GM18517 (cell line): ENCODE measurements around the gene TUBGCP6.

Source experiments
- ATAC-seq: cut with Tn5 transposase; IDR thresholded peaks from one replicate; pipeline ENCODE4 v1.9.1; 2021; ENCODE audit warnings: mild to moderate bottlenecking, moderate library complexity; ENCODE audit not compliant: unreplicated experiment

Gene TUBGCP6

DNA sequence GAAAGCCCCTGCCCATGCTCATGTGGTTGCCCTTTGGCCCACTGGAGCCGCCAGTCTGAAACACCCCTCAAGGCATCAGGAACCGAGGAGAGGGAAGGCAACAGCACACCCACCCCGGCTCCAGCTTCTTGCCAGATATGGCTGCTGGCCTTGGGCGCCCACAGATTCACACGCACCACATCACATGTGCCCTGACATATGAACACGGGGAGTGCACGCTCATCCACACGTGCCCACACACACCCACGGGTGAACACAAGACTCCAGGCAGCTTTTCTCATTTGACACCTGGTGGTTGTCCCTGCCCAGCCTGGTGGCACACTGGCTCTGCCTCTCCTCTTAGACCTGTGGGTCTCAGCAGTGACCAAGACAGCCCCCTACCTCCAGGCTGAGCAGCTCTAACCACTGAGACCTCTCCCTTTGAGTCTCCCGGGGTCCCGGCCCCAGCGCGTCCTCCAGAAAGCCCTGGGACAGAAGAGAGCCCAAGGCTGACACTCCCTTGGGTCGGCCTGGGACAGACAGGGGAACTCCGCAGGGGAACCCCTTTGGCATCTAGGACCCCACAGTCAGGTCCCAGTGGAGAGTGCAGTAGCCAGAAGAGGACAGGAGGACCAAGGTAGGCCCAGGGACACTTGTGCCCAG lies 19.4 kb upstream of the TUBGCP6 start:
- ATAC-seq, result no peak

DNA sequence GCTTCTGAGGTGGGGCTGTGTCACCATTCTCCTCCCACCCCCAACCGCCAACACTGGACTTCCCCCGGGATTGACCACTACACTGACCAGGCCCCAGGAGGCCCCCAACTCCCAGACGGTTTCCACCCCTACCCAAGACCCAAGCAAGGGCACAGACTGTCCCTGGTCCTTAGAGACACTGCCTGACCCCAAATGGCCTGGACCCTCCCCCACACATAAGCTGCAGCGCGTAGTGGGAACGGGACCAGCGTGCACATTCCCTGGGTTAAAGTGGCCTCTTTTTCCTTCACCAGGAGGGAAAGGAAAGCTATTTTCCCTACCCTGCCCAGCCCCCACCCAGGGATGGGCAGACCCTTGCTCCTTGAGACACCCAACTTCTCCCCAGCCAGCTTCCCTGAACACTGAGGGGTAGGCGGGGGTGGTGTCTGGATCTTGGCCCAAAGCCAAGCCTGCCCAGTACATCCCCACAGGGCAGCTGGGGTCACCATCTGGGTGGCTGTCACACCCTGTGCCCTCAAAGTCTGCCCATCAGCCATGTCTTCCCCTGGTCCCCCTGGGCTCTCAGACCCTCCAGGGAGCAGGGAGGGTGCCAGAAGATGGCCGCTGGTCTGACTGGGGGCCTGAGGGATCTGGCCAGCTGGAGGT lies 18.3 kb upstream of the TUBGCP6 start:
- ATAC-seq, result no peak

DNA sequence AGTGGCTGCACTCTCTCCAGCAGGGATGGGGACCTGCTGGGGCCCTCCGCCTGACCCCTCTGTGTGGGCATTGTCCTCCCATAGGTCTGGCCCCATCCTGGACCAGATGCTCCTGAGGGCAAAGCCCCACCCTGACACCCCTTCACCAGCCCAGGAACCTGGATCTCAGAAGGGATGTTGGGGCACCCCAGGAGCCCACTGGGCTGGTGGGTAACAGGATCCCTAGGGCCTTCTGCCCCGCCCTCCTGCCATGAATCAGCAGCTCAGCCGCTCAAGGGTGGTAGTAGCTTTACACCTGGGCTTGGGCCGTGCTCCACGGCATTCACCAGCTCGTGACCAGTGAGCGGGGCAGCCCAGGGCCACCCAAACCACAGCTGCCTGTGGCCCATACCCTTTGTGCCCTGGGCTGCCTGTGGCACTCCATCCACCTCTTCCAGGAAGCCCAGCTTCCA lies 17.7 kb upstream of the TUBGCP6 start:
- ATAC-seq, result no peak

DNA sequence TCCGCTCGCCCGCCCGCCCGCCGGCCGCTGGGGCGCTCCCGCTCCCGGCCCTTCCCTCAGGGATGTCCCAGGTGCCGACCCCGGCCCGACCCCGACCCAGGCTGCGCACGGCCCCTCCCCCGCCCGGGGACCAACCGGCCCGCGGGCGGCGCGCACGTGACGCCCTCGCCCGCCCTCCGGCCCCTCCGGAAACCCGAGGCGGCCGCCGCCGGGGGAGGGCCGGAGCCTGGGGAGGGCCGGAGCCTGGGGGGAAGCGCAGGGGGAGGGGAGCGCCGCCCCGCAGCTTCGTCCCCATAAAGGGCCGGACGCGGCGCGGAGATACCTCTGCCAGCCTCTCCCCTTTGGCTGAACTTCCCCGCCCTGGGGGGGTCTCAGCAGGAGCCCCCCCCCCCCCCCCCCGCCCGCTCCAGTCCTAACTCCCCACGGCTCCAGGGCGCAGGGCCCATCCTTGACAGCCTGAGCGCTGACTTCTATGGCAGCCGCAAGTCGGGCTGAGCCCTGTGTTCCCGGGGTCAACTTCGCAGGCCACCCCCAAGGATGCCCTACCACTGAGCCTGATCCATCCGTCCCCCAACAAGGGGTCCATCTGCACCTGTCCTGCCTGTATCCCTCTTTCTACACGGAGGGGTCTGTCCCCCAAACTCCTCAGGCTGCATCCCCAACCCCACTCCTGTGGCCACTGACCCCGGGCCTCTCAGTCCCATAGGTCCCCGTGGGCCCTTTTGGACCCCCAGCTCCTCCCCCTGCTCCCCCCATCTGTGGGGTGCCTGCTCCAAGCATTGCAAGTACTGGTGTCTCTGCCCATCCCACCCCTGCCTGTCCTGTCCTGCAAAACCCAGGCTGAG lies 17.0 kb upstream of the TUBGCP6 start, which contains the start of gene MAPK12:
TSS of gene MAPK12 (minus strand) at position 69 of the 845 bp plus-strand sequence. CDS start 174 bp downstream, outside the sequence.
- ATAC-seq, result no peak

DNA sequence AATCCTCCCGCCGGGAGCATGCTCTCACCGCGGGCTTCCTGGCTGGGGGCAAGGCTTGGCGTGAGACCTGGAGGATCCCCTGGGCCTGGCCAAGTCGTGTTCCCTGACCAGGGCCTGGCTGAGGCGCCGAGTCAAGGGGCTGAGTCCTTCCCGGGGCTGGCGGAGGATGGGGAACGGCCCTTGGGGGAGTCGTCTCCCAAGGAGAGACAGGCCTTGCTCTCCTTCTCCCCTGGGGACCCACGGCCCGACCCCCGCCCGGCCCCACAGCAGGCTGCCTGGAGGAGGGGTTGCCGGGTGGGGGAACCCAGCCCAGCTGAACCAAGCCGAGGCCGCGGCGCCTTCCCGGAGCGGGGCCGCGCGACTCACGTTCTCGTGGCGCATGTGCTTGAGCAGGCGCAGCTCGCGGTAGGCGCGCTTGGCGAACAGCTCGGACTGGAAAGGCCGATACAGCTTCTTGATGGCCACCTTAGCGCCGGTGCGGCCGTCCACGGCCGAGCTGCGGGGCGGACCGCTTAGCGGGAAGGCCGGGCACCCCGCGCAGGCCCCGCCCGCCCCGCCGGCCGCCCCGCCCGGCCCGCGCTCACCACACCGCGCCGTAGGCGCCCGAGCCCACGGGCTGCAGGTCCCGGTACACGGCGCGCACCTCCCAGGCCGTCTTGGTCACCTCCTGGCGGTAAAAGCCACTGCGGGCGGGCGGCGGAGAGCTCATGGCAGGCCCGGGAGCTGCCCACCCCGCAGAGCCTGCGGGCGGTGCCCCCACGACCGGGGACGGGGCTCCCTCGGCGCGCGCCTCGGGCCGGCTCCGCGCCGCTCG lies 16.2 kb upstream of the TUBGCP6 start:
- ATAC-seq, result no peak

DNA sequence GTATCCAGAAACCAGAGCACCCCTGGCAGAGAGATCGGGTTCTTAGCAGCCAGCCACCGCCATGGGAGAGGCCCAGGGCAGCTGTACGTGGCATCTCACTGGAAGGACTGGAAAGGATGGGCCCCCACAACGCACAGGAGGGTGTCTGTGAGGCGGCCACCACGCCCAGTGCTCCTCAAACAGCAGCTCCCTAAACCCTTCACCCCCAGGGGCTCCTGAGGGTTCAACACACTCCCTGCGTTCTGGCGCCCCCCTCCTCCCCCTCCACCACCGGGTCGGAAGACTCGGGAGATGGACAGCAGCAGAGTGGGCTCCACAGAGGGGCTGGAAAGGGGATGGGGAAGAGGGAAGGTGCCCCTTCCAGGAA lies 15.6 kb upstream of the TUBGCP6 start:
- no peak for ATAC-seq

DNA sequence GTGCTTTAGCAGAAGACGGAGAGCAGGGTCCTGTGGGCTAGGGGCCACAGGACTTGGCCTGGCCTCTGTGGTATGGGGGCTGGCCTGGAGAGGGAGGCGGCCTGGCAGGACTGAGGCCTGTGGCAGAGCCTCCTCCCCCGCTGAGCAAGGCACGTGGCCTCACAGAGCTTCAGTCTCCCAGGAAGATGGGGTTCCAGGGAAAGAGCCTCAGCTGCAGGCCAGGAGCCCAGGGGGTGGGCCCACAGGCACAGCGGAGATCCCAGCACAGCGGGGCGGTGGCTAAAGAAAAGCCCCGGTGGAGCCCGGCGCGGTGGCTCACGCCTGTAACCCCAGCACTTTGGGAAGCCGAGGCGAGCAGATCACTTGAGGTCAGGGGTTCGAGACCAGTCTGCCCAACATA lies 14.5 kb upstream of the TUBGCP6 start:
- no peak for ATAC-seq

DNA sequence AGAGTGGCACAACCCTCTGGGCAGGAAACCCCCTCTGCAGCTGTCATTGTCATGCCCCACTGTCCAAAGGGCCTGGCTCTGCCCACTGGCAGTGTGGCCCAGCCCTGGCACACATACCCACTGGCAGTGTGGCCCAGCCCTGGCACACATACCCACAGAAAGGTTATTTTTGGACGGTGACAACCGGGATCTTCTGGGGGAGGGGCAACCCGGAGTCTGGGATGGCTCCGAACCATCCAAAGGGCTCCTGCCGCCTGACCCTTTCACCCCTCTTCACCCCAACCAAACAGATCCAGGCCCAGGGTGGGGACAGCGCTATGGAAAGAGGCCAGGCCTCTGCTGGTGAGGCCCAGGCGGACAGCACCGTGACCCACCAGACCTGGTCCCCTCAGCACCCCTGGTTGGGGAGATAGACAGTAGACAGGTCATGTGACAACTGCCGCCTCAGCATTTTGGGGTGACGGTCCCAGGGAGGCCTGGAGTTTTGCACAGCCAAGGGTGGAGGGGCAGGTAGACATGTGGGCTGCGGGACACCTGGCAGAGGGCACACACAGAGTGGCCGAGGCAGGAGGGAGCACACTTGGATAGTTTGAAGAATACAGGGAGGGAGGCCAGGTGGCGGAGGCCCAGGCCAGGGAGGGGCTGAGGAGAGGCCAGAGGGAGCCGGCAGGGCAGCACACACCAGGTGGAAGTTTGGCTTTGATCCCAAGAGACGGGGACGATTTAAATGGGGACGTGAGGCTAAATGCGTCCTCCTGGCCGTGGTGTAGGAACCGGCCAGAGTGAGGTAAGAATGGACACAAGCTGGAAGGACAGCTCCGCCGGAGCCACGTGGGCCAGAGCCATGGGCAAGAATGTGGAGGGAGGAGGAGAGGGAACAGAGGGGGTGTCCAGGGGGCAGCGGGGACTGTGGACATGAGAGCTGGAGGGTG lies 13.8 kb upstream of the TUBGCP6 start:
- ATAC-seq, result no peak

DNA sequence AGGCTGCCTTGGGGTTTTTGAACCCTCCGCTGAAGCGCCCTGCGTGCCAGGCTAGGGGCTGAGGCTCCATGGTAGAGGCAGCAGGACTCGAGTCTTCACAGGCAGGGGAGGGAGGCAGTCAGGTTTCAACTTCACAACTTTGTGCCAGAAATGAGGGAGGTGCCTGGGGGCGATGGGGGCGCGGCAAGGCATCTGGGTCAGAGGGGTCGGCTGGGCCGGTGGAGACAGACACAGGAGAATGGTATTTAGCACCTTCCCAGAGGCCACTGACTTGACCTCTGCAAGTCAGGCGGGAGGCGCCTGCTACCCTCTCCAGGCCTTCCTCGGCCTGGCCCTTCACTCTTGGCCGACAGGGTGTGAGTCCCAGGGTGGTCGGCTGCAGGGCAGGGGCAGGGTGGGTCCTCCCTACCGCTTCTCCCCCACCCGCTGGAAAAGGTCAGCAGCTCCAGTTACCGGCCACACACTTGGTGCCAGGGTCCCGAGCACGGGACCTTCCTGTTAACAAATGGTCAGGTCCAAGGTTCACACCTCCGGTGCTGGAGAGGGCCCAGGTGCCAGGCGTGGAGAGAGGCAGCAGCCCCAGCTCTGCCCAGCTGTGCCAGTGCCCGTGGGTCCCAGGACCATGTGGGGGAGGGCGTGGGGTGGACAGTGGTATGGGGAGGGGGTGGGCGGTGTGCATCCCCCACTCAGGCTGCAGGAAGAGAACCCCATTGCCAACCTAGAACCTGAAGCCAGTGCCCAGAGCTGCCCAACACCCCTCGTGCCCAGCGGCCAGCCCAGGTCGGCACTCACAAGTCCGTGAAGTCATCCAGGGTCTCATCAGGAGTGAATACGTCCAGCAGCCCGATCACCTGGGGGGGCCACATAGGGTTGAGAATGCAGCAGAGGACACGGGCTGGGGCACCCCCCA lies 12.9 kb upstream of the TUBGCP6 start:
- no peak for ATAC-seq

DNA sequence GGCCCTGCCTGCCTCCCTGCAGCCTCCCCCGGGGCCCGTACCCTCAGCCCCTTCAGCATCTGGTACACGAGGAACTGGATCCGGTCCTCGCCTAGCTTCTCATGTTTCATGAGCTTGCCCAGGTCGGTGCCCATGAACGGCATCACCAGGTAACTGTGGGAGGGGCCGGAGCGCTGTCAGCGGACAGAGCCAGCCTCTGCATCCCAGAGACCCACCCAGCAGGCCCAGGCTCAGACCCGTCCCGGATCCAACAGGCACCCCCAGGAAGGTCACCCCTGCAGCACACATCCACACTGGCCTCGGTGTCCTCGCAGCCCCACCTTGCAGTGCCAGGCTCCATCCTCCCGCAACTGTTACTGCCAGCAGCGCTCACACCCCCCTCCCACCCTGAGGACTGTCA lies 12.2 kb upstream of the TUBGCP6 start:
- no peak for ATAC-seq

DNA sequence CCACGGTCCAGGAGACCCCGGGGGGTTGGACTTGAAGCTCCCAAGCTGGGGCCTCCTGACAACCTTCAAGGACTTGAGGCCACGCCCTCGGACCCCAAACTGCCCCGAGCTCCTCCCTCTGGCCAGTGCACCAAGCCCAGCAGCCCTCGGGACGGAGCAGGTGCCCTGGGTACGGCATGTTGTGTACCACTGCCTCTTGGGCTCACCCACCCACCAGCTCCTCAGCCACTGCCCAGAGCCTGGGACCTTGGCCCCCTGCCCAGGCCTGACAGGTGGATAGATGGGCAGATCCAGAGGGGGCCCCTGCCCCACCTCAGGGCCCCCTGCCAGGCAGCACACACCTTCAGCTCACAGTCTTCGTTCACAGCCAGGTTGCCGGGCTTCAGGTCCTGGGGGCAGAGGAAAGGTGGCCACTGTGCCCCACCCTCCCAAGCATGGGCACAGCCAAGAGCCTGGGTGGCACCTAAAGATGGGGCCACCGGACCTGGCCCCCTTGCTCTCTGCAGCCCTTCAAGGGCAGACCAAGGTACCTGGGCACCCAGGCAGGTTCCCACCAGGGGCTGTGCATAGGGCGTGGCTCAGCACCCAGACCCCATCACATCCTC lies 11.5 kb upstream of the TUBGCP6 start:
- no peak for ATAC-seq

DNA sequence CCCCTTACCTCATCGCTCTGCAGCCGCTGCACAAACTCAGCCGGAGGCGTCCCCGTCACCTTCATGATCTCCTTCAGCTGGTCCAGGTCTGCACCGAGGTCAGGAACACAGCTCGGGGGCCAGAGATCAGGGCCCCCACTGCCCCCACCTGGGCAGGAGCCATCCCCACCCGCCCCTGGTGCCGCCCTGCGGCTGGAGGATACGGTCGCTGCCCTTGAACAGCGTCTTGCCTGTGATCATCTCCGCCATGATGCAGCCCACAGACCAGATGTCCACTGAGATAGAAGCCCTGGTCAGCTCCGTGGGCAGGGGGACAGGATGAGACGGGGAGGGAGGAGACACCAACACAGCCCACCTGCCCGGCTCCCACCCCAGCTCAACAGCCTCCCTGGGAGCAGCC lies 10.8 kb upstream of the TUBGCP6 start:
- no peak for ATAC-seq

DNA sequence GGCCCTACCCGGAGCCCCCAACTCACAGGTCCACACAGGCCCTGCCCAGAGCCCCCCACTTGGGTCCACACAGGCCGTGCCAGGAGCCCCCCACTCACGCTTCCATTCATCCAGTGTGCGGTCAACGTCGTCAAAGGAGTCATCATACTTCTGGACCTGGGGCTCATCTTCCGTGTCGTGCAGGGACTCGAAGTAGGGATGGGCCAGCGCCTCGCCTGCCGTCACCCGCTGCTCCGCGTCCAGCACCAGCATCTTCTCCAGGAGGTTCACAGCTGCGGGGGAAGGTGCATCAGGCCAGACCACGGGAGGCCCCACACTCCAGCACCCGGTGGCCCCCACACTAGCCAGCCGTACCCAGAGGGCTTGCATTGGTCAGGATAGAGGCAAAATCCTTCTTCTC lies 10.3 kb upstream of the TUBGCP6 start:
- ATAC-seq, result no peak

DNA sequence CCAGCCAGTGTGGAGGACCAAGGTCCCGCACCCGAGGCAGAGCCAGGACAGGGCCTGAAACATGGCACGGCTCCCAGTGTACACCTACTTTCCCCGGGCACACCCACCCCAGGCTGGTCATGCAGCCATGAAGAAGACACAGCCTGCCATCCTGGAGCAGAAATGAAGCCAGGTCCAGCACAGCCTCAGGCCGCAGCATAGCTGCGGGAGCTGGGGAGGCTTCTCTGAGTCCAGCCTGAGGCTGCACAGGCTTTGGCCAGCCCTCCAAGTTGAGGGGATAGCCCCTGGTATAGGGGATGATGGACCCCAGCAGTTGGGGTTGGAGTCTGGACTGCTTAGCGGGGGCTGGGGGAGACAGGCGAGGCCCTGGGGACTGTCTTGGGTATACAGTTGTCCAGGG lies 9.1 kb upstream of the TUBGCP6 start:
- no peak for ATAC-seq

DNA sequence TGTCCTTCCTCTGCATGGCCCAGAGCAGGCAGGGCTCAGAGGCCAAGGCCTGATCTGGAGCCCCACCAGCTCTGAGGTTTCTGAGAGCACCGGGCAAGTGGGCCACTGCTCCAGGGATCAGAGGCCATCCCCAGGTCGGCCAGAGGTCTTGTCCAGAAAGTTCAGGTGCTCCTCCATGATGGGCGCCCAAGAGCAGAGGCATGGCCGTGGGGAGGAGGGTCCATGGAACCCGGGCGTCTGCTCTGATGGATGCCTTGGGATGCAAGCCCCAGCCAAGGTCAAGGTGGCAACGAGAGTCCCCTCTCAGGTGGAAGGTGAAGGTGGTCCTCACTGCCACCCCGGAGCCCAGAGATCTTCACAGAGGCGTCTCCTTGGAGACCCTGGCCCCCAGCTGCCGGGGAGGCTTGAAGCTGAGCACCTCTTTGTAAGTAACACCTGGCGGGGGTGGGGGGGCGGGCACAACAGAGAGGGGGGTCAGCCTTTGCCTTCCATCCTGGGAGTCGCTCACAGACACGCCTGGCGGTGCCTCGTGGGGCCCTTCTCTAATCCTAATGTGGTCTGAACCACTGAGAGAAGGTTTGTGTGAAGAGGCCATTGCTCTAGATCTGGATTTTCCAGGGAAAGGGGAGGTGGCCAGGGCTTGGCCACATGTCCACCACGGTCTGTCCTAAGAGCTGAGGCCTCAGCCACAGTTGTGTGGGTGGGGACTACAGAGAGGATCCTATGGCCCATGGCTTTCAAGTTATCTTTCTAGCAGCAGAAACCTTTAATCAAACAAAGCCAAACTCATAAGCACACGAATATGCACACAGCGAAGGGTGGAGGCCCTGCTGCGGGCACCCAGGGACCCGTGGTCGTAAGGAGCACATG lies 8.5 kb upstream of the TUBGCP6 start:
- ATAC-seq, result no peak

DNA sequence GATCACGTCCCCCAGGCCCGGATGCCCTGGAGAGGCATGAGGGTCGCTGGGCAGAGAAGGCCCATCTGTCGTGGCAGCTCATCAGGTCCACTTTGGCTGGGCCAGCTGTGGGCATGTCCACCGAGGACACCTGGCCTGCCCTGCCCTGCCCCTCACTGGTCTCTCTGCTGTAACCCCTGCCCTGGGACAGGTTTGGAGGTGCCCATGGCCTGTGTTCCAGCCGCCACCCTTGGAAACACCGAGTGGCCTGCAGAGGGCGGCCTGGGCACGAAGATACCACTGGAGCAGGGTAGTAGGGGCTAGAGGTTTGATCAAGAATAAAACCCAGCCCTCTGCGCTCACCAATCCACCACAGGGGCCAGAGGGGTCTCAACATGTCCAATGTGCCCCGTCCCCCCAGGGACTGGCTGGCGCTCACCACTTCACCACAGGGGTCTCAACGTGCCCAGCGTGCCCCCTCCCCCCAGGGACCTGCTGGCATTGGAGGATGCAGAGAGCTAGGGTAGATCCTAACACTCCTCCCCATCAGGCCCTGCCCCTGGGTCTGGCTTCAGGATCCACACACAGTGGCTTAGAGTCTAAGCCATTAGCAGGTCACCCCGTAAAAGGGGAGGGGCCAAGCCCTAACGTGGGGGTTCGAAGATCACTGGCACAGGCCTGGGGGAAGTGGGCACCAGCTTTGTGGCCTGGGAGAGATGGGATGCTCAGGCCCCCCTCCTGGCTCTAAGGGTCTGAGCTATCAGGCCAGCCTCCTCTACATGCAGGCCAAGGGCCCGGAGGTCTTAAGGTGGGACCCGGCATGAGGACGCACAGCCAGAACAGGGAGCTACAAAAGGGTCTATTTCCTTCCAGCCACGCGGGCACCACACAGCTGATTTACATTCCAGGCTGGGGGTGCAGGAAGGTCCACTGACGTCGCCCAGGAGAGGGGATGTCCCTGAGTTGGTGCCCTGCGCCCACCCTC lies 7.5 kb upstream of the TUBGCP6 start:
- ATAC-seq, result no peak
